CD4-positive, CD25-positive, alpha-beta regulatory T cell (primary cell): ENCODE results near the gene HAGHL. TPM values are rescaled to one million over a fixed set of nuclear protein-coding genes. Genes with fewer than 3 reads are reported as not detected.
"Not testable (repeated sequence)": the region's sequence is repeated elsewhere in the genome, so short reads cannot be mapped to it uniquely, and the experiment has no call there.

ENCODE experiments used
- ATAC-seq, 2 donors: fragments of 150-1000 bp; cut with Tn5 transposase; one replicate each; pipeline ENCODE4 v1.10.0; 2021; ENCODE audit warnings: low read depth in 2 of 2, moderate number of reproducible peaks in 2 of 2, moderate library complexity in 1 of 2
- DNase-seq, 3 donors: peaks; one replicate each; pipeline versions ENCODE4 v3.0.0 to v3.0.0-alpha.2; 2012 to 2022; ENCODE audit warnings: mixed read lengths in 1 of 3
- H3K27ac ChIP-seq: one replicate; pipeline ENCODE4 v1.7.0; 2013; ENCODE audit warnings: mild to moderate bottlenecking, low read length; ENCODE audit not compliant: insufficient read depth, poor library complexity, severe bottlenecking
- H3K27me3 ChIP-seq: one replicate; pipeline ENCODE4 v1.7.0; 2013; ENCODE audit warnings: low read length; ENCODE audit not compliant: control insufficient read depth, insufficient read depth
- H3K36me3 ChIP-seq: one replicate; pipeline ENCODE4 v1.7.0; 2013; ENCODE audit warnings: mild to moderate bottlenecking, low read length, moderate library complexity; ENCODE audit not compliant: control insufficient read depth, insufficient read depth
- H3K4me1 ChIP-seq: 2 replicates; pipeline ENCODE4 v1.7.0; 2013; ENCODE audit warnings: mild to moderate bottlenecking, low read length; ENCODE audit not compliant: insufficient read depth, control insufficient read depth, poor library complexity, severe bottlenecking
- H3K4me3 ChIP-seq: one replicate; pipeline ENCODE4 v1.7.0; 2013; ENCODE audit warnings: low read depth, mild to moderate bottlenecking, low read length, moderate library complexity
- H3K9me3 ChIP-seq, 2 experiments: 1 replicate in 1 of 2; 2 replicates in 1 of 2; pipeline ENCODE4 v1.7.0; 2013; ENCODE audit warnings: low read length in 2 of 2, mild to moderate bottlenecking in 1 of 2, moderate library complexity in 1 of 2; ENCODE audit not compliant: control insufficient read depth in 2 of 2
- H3K27ac Mint-ChIP-seq, 3 donors: one replicate each; pipeline ENCODE4 v1.8.0; 2020 to 2022; ENCODE audit warnings: mild to moderate bottlenecking in 3 of 3, mixed read lengths in 3 of 3, moderate library complexity in 2 of 3
- H3K27me3 Mint-ChIP-seq: one replicate; pipeline ENCODE4 v1.8.0; 2022; ENCODE audit warnings: mild to moderate bottlenecking, mixed read lengths
- H3K36me3 Mint-ChIP-seq: one replicate; pipeline ENCODE4 v1.8.0; 2020; ENCODE audit warnings: mixed read lengths
- H3K4me1 Mint-ChIP-seq, 4 donors: one replicate each; pipeline ENCODE4 v1.8.0; 2020 to 2022; ENCODE audit warnings: mixed read lengths in 4 of 4, mild to moderate bottlenecking in 1 of 4
- H3K4me3 Mint-ChIP-seq, 4 donors: one replicate each; pipeline ENCODE4 v1.8.0; 2020 to 2022; ENCODE audit warnings: mild to moderate bottlenecking in 4 of 4, mixed read lengths in 4 of 4, moderate library complexity in 3 of 4
- H3K9me3 Mint-ChIP-seq, 7 donors: one replicate each; pipeline ENCODE4 v1.8.0; 2020 to 2022; ENCODE audit warnings: mixed read lengths in 7 of 7, mild to moderate bottlenecking in 3 of 7, moderate library complexity in 2 of 7
- polyA plus RNA-seq, 4 donors: library from polyadenylated mRNA; unstranded; fragments of 300-500 nt; fragmentation: Illumina TruSeq; gene quantifications; one replicate each; pipeline ENCODE4 v1.2.3, GENCODE V29; 2021
- total RNA-seq: library from RNA; stranded (reverse); gene quantifications from one replicate; pipeline ENCODE4 v1.2.3, GENCODE V29; 2022

HAGHL gene
- total and polyA plus RNA-seq, 5 donors from 2014 or later, result 2.2 to 15.6 (median 3.3) TPM

DNA sequence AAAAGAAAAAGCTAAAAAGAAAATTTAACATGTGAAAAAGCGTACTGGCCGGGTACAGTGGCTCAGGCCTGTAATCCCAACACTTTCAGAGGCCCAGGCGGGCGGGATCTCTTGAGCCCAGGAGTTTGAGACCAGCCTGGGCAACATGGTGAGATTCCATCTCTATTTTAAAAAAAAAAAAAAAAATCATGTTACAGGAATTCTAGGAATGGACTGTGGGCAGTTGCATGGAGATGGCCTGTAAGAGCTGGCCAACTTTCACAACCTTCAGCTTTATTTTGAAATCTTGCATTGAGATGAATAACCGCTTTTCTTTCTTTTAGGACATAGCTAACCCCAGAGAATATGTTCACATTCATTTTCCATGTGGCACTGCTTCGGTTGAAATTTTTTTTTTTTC lies 22.1 kb downstream of the HAGHL start:
- ATAC-seq (no peak), DNase-seq (no peak)
- H3K27ac ChIP-seq, result no peak overlapping the region
- H3K4me1 Mint-ChIP-seq, result no peaks in the 10 kb centered on the region
- no peaks in the 10 kb centered on the region for H3K36me3 ChIP-seq
- H3K4me3 ChIP-seq, result no peak overlapping the region
- H3K27me3 ChIP-seq, result no peaks in the 10 kb centered on the region
- no peaks in the 10 kb centered on the region for H3K36me3 Mint-ChIP-seq
- H3K4me3 Mint-ChIP-seq, result no peak overlapping the region
- H3K9me3 Mint-ChIP-seq, result peaks cover 0 to 2% (median 0%) of the 10 kb centered on the region in 7 donors
- H3K27ac Mint-ChIP-seq, result no peak overlapping the region
- H3K9me3 ChIP-seq, result no peaks in the 10 kb centered on the region
- H3K4me1 ChIP-seq, result no peaks in the 10 kb centered on the region
- H3K27me3 Mint-ChIP-seq, result no peaks in the 10 kb centered on the region

GRCh38 chr16:750485-750884 lies 23.6 kb downstream of the HAGHL start:
- no peak overlapping the region for H3K27ac Mint-ChIP-seq
- H3K4me1 Mint-ChIP-seq, result peaks cover 0 to 3% (median 0%) of the 10 kb centered on the region in 4 donors
- Histone ChIP-seq H3K9me3 (no peaks in the 10 kb centered on the region), H3K27me3 (no peaks in the 10 kb centered on the region), H3K4me1 (no peaks in the 10 kb centered on the region), H3K27ac (no peak overlapping the region), H3K36me3 (no peaks in the 10 kb centered on the region), H3K4me3 (no peak overlapping the region)
- H3K4me3 Mint-ChIP-seq, result no peak overlapping the region
- no peaks in the 10 kb centered on the region for H3K27me3 Mint-ChIP-seq
- H3K36me3 Mint-ChIP-seq, result no peaks in the 10 kb centered on the region
- ATAC-seq (no peak), DNase-seq (no peak)
- H3K9me3 Mint-ChIP-seq, result no peaks in the 10 kb centered on the region

DNA sequence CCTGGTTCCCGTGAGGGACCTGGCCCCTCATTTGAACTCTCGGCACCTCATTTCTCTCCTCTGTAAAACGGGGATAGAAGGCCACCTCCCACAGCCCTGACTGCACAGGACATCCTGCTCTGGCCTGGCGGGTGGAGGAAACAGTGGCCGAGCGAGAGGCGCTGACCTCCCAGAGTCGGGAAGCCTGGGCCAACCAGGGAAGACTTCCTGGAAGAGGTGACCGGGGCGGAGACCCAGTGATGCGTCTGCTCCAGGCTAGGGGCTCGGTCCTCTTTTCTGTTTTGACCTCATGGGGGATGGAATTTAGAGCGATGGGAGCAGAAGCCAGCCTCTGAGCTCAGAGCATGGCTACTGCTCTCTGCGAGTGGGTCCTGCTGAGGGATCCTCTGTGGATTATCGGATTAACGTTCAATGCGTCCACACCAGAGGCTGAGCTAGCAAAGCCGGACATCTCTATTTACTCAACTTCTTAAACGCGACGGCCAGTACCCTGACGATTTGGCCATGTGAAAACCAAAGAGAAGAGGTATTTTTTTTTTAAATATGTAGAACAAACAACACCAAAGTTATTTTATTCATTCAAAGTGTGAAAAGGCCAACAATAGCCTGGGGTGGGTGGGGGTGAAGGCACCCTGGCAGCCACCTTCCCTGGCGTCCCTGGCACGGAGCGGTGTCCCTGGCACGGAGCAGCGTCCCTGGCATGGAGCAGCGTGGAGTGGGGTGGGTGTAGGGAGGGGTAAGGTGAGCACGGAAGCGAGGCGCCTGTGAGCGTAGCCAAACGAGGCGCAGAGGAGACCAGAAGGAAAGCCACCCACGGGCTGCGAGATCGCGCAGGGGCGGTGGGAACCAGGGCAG lies 24.5 kb downstream of the HAGHL start:
- no peaks in the 10 kb centered on the region for H3K36me3 ChIP-seq
- Mint-ChIP-seq H3K9me3 (peaks cover 0 to 1% (median 0%) of the 10 kb centered on the region in 7 donors), H3K27ac (no peak overlapping the region), H3K27me3 (no peaks in the 10 kb centered on the region), H3K36me3 (no peaks in the 10 kb centered on the region), H3K4me3 (no peak overlapping the region), H3K4me1 (peaks cover 0 to 5% (median 0%) of the 10 kb centered on the region in 4 donors)
- DNase-seq (no peak), ATAC-seq (no peak)
- no peaks in the 10 kb centered on the region for H3K9me3 ChIP-seq
- no peaks in the 10 kb centered on the region for H3K27me3 ChIP-seq
- no peak overlapping the region for H3K4me3 ChIP-seq
- no peak overlapping the region for H3K27ac ChIP-seq
- no peaks in the 10 kb centered on the region for H3K4me1 ChIP-seq

DNA sequence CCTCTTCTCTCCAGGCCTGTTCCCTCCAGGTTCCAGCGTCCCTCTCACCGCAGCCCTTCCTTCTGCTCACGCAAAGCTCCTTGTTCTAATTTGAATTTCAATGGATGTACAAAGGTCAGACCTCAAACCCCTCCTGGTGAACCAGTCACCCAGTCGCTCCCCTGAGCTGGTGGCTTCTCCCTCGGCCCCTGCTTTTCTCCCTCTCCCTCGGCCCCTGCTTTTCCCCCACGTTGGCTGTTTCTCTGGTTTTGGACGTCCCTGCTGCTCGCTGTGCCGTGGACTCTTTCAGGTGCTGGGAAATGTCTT lies 25.1 kb downstream of the HAGHL start:
- H3K36me3 Mint-ChIP-seq, result no peaks in the 10 kb centered on the region
- no peaks in the 10 kb centered on the region for H3K4me1 ChIP-seq
- H3K9me3 ChIP-seq, result no peaks in the 10 kb centered on the region
- no peak overlapping the region for H3K27ac ChIP-seq
- H3K27me3 ChIP-seq, result no peaks in the 10 kb centered on the region
- H3K4me1 Mint-ChIP-seq, result peaks cover 0 to 5% (median 0%) of the 10 kb centered on the region in 4 donors
- H3K27ac Mint-ChIP-seq, result no peak overlapping the region
- H3K27me3 Mint-ChIP-seq, result no peaks in the 10 kb centered on the region
- DNase-seq (no peak), ATAC-seq (no peak)
- H3K4me3 Mint-ChIP-seq, result no peak overlapping the region
- no peak overlapping the region for H3K4me3 ChIP-seq
- H3K9me3 Mint-ChIP-seq, result peaks cover 0 to 3% (median 0%) of the 10 kb centered on the region in 7 donors
- H3K36me3 ChIP-seq, result no peaks in the 10 kb centered on the region

GRCh38 chr16:754121-754607 lies 27.3 kb downstream of the HAGHL start:
- H3K27me3 ChIP-seq, H3K4me1 ChIP-seq, ATAC-seq, H3K36me3 ChIP-seq, H3K36me3 Mint-ChIP-seq, H3K4me3 ChIP-seq, H3K27me3 Mint-ChIP-seq, H3K4me3 Mint-ChIP-seq, DNase-seq, H3K9me3 Mint-ChIP-seq, H3K27ac ChIP-seq, H3K4me1 Mint-ChIP-seq, H3K9me3 ChIP-seq, H3K27ac Mint-ChIP-seq: not testable (repeated sequence)

- no peaks in the 10 kb centered on the region for H3K9me3 ChIP-seq
- Mint-ChIP-seq H3K9me3 (peaks cover 0 to 3% (median 0%) of the 10 kb centered on the region in 7 donors), H3K4me1 (peaks cover 0 to 6% (median 2%) of the 10 kb centered on the region in 4 donors), H3K27me3 (peaks cover 8% of the 10 kb centered on the region), H3K36me3 (no peaks in the 10 kb centered on the region), H3K4me3 (no peak overlapping the region), H3K27ac (no peak overlapping the region)
- DNase-seq, result no peak
- peak; percentile 62 to 80 for ATAC-seq
- H3K27me3 ChIP-seq, result no peaks in the 10 kb centered on the region
- no peak overlapping the region for H3K27ac ChIP-seq
- no peak overlapping the region for H3K4me3 ChIP-seq
- no peaks in the 10 kb centered on the region for H3K4me1 ChIP-seq
- H3K36me3 ChIP-seq, result no peaks in the 10 kb centered on the region
Measured at GRCh38 chr16:754656-755055, 27.8 kb downstream of the HAGHL start.

GRCh38 chr16:756428-756827 lies 29.5 kb downstream of the HAGHL start:
- Histone ChIP-seq H3K27ac (no peak overlapping the region), H3K36me3 (no peaks in the 10 kb centered on the region), H3K27me3 (no peaks in the 10 kb centered on the region), H3K4me3 (no peak overlapping the region), H3K9me3 (no peaks in the 10 kb centered on the region), H3K4me1 (no peaks in the 10 kb centered on the region)
- peaks cover 0 to 6% (median 2%) of the 10 kb centered on the region in 4 donors for H3K4me1 Mint-ChIP-seq
- H3K27ac Mint-ChIP-seq, result no peak overlapping the region
- H3K4me3 Mint-ChIP-seq, result no peak overlapping the region
- no peak for ATAC-seq
- DNase-seq, result no peak
- H3K36me3 Mint-ChIP-seq, result no peaks in the 10 kb centered on the region
- peaks cover 0 to 3% (median 0%) of the 10 kb centered on the region in 7 donors for H3K9me3 Mint-ChIP-seq
- peaks cover 8% of the 10 kb centered on the region for H3K27me3 Mint-ChIP-seq
